Endodermal cell (in vitro differentiated cells): ENCODE data around the gene RLBP1. TPM values are rescaled to one million over a fixed set of nuclear protein-coding genes. Genes with fewer than 3 reads are reported as not detected.

Source experiments
- DNase-seq: peaks from one replicate; pipeline ENCODE4 v3.0.0-alpha.2; 2017
- H3K27ac ChIP-seq: 2 replicates; pipeline ENCODE4 v1.5.1; 2013; ENCODE audit warnings: mild to moderate bottlenecking, low read depth, low read length, moderate library complexity
- H3K27me3 ChIP-seq: 2 replicates; pipeline ENCODE4 v1.6.1; 2013; ENCODE audit warnings: mild to moderate bottlenecking, low read length, moderate library complexity; ENCODE audit not compliant: insufficient read depth, control insufficient read depth, poor library complexity, severe bottlenecking
- H3K36me3 ChIP-seq: 2 replicates; pipeline ENCODE4 v1.7.0; 2013; ENCODE audit warnings: mild to moderate bottlenecking, low read length, moderate library complexity; ENCODE audit not compliant: control insufficient read depth, insufficient read depth
- H3K4me1 ChIP-seq: one replicate; pipeline ENCODE4 v1.7.0; 2013; ENCODE audit warnings: low read length; ENCODE audit not compliant: control insufficient read depth, insufficient read depth
- H3K4me3 ChIP-seq: 2 replicates; pipeline ENCODE4 v1.5.1; 2013; ENCODE audit warnings: mild to moderate bottlenecking, low read length, moderate library complexity
- H3K9ac ChIP-seq: 2 replicates; pipeline ENCODE4 v1.6.1; 2013; ENCODE audit warnings: mild to moderate bottlenecking, low read length, moderate library complexity; ENCODE audit not compliant: poor library complexity, severe bottlenecking; ENCODE audit errors: extremely low read depth
- H3K9me3 ChIP-seq: 2 replicates; pipeline ENCODE4 v1.6.1; 2013; ENCODE audit warnings: mild to moderate bottlenecking, low read length, moderate library complexity; ENCODE audit not compliant: control insufficient read depth
- H3K27ac Mint-ChIP-seq: 2 replicates; pipeline ENCODE4 v1.8.0; 2020; ENCODE audit warnings: mixed read lengths
- H3K27me3 Mint-ChIP-seq: 2 replicates; pipeline ENCODE4 v1.8.0; 2021; ENCODE audit warnings: mild to moderate bottlenecking, mixed read lengths; ENCODE audit not compliant: insufficient read depth
- H3K36me3 Mint-ChIP-seq: 2 replicates; pipeline ENCODE4 v1.8.0; 2020; ENCODE audit warnings: low read depth, mixed read lengths
- H3K4me1 Mint-ChIP-seq: 2 replicates; pipeline ENCODE4 v1.8.0; 2020; ENCODE audit warnings: mixed read lengths
- H3K4me3 Mint-ChIP-seq: 2 replicates; pipeline ENCODE4 v1.8.0; 2020; ENCODE audit warnings: mild to moderate bottlenecking, moderate library complexity, mixed read lengths
- H3K9me3 Mint-ChIP-seq: 2 replicates; pipeline ENCODE4 v1.8.0; 2020; ENCODE audit warnings: mild to moderate bottlenecking, mixed read lengths
- CTCF ChIP-seq: fragments of 200-600 bp; sonication (generic); conservative IDR thresholded peaks from 2 replicates; pipeline ENCODE4 v1.5.0; 2021; ENCODE audit warnings: antibody characterized with exemption, mild to moderate bottlenecking
- WGBS, 2 experiments: methylation state at CpG; one replicate each; pipeline versions ENCODE4 v1.1.5 to v1.1.7; 2013; ENCODE audit warnings: missing lambda C conversion rate in 2 of 2, mixed read lengths in 1 of 2; ENCODE audit not compliant: insufficient coverage in 1 of 2, insufficient read length in 1 of 2; 5-methylcytosine and 5-hydroxymethylcytosine counted together
- total RNA-seq, 2 donors: library from RNA; stranded (reverse); fragmentation: NEBNext Ultra II Directional in 1 of 2; extraction: Animal tissue kit (Norgen Biotek cat#: 25700) in 1 of 2; gene quantifications; 2 replicates in 1 of 2; 3 replicates in 1 of 2; pipeline ENCODE4 v1.2.1, GENCODE V29; 2021

The RLBP1 gene
- total RNA-seq, 2 donors from 2014 or later = not detected

DNA sequence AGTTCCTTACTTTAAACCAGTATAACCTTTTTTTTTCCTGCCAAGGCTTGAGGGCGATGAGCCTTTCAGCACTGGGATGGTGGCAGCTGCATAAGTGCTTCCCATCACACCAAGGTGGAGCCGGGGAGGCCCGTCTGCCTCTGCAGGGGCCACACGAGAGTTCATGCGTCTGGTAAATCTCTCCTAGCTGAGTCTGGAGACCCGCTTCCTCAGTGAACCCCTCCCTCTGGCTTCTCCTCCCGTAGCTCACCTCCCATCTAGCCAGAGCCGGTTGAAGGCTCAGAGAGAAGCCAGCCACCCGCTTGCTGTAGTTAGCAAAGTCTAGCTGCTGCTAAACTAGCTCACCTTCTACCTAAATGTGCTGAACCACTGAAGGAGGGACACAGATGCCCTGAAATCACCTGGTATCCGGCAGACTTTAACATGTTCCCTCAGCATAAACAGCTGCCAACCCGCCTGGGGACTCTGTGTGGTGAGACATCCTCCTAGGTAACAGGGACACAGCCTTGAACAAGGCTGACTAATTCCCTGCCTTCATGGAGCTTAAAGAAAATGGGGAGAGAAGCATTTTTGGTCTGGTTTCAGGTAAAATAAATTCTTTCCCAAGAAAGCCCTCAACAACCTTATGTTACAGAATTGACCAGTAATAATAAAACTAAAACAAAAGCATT, 42.9 kb downstream of the RLBP1 start:
- H3K4me1 ChIP-seq = no peaks in the 10 kb centered on the region
- Mint-ChIP-seq H3K4me3 (no peak overlapping the region), H3K9me3 (no peaks in the 10 kb centered on the region), H3K4me1 (no peaks in the 10 kb centered on the region), H3K27me3 (no peaks in the 10 kb centered on the region), H3K27ac (no peak overlapping the region), H3K36me3 (peaks cover 6% of the 10 kb centered on the region)
- H3K4me3 ChIP-seq = no peak overlapping the region
- H3K36me3 ChIP-seq = peaks cover 10% of the 10 kb centered on the region
- no peak for TF ChIP-seq CTCF
- H3K27ac ChIP-seq = no peak overlapping the region
- no peaks in the 10 kb centered on the region for H3K27me3 ChIP-seq
- 90 to 92% methylated on average over 6 to 11 of the region's 11 CpGs for WGBS, 2 experiments
- no peak for DNase-seq
- no peaks in the 10 kb centered on the region for H3K9me3 ChIP-seq
- H3K9ac ChIP-seq = no peak overlapping the region

DNA sequence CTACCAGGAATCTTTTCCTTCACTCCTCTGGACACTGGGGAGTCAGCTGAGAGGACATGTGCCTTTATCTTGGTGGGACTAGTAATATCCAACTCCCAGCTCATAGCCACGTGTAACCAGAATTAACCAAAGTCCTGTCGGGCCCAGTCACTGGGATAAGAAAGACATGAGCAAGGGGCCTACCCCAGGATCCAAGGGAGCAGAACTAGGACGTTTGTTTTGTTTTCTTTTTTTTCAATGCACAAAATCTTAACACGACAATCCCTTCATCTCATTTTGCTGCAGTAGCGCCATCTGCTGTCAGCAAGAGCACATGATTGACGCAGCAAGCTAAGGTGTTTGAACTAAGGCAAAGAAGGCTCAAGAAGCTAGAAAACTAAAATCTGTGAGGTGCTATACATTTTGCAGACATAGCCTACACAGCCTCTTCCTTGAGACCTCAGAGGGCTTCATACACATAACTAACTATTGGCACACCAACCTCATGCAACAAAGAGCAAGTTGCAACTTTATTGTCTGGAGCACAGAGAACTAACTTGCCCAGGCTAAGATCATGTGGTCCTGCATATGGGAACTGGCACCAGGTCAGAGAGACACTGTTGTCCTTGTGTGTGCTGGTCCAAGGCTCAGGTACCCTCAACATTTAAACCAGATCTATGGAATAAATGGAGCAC, 43.6 kb downstream of the RLBP1 start:
- peaks cover 6% of the 10 kb centered on the region for H3K36me3 Mint-ChIP-seq
- H3K9me3 Mint-ChIP-seq = no peaks in the 10 kb centered on the region
- no peaks in the 10 kb centered on the region for H3K4me1 Mint-ChIP-seq
- no peaks in the 10 kb centered on the region for H3K27me3 Mint-ChIP-seq
- Histone ChIP-seq H3K4me1 (no peaks in the 10 kb centered on the region), H3K36me3 (peaks cover 10% of the 10 kb centered on the region), H3K27ac (no peak overlapping the region), H3K27me3 (no peaks in the 10 kb centered on the region), H3K9ac (no peak overlapping the region), H3K9me3 (no peaks in the 10 kb centered on the region), H3K4me3 (no peak overlapping the region)
- peak; percentile 91 for TF ChIP-seq CTCF
- 24 to 39% methylated on average over 3 to 6 of the region's 6 CpGs for WGBS, 2 experiments
- no peak overlapping the region for H3K4me3 Mint-ChIP-seq
- H3K27ac Mint-ChIP-seq = peak overlapping the region; percentile 53
- peak; percentile 82 for DNase-seq

GRCh38 chr15:89177116-89177515, 44.3 kb downstream of the RLBP1 start:
- Mint-ChIP-seq H3K27me3 (no peaks in the 10 kb centered on the region), H3K4me1 (no peaks in the 10 kb centered on the region), H3K9me3 (no peaks in the 10 kb centered on the region), H3K4me3 (no peak overlapping the region), H3K36me3 (peaks cover 6% of the 10 kb centered on the region), H3K27ac (no peak overlapping the region)
- no peak overlapping the region for H3K4me3 ChIP-seq
- H3K4me1 ChIP-seq = no peaks in the 10 kb centered on the region
- no peak overlapping the region for H3K27ac ChIP-seq
- no peaks in the 10 kb centered on the region for H3K9me3 ChIP-seq
- peaks cover 10% of the 10 kb centered on the region for H3K36me3 ChIP-seq
- no peak for DNase-seq
- H3K27me3 ChIP-seq = no peaks in the 10 kb centered on the region
- TF ChIP-seq CTCF = no peak
- H3K9ac ChIP-seq = no peak overlapping the region
- 96 to 99% methylated on average over 12 of the region's 12 CpGs for WGBS, 2 experiments
